Colonic mucosa (tissue), 4 donors: ENCODE data around the gene TK2. TPM values are rescaled to one million over a fixed set of nuclear protein-coding genes. Genes with fewer than 3 reads are reported as not detected.
"Not testable (repeated sequence)": the region's sequence is repeated elsewhere in the genome, so short reads cannot be mapped to it uniquely, and the experiment has no call there.

Experiments
- DNase-seq: peaks from one replicate; pipeline ENCODE4 v3.0.0-alpha.2; 2020
- H3K27ac ChIP-seq: fragments of 200-600 bp; one replicate; pipeline ENCODE4 v1.8.0; 2021
- H3K27me3 ChIP-seq: fragments of 200-600 bp; one replicate; pipeline ENCODE4 v1.8.0; 2021
- H3K36me3 ChIP-seq: fragments of 200-600 bp; one replicate; pipeline ENCODE4 v1.8.0; 2021
- H3K4me1 ChIP-seq: fragments of 200-600 bp; one replicate; pipeline ENCODE4 v1.8.0; 2021; ENCODE audit warnings: mild to moderate bottlenecking
- H3K4me3 ChIP-seq: fragments of 200-600 bp; one replicate; pipeline ENCODE4 v1.8.0; 2021
- H3K9ac ChIP-seq, 2 donors: one replicate each; pipeline ENCODE4 v1.7.0; 2013; ENCODE audit warnings: control low read depth in 2 of 2, low read depth in 2 of 2, low read length in 2 of 2
- H3K9me3 ChIP-seq: fragments of 200-600 bp; one replicate; pipeline ENCODE4 v1.8.0; 2021
- intact Hi-C: fragments of 100-400 bp; cut with DNase I; formaldehyde crosslinking; loops from one replicate; pipeline ENCODE4 v1.14.1; 2022
- total RNA-seq, 2 donors: library from RNA; stranded (reverse); fragmentation: NEBNext Ultra II Directional in 1 of 2; extraction: Animal tissue kit (Norgen Biotek cat#: 25700) in 1 of 2; gene quantifications; one replicate each; pipeline ENCODE4 v1.2.1, GENCODE V29; 2021
- TF ChIP-seq, protein P1 (sequence below): fragments of 200-600 bp; IDR thresholded peaks from one replicate; pipeline ENCODE4 v1.8.0; 2022; ENCODE audit warnings: antibody characterized with exemption, mild to moderate bottlenecking
- donor health status: healthy.
- donor health status: DM: no; HTN: no; CAD: no.
- donor health status: DM: no; HTN: no; CAD: no.

TK2 gene
- total RNA-seq, 2 donors from 2014 or later, result 11.9 to 17.0 TPM

- intact Hi-C loops, result no loop called here
- no peak for DNase-seq
- TF ChIP-seq, protein P1, sequence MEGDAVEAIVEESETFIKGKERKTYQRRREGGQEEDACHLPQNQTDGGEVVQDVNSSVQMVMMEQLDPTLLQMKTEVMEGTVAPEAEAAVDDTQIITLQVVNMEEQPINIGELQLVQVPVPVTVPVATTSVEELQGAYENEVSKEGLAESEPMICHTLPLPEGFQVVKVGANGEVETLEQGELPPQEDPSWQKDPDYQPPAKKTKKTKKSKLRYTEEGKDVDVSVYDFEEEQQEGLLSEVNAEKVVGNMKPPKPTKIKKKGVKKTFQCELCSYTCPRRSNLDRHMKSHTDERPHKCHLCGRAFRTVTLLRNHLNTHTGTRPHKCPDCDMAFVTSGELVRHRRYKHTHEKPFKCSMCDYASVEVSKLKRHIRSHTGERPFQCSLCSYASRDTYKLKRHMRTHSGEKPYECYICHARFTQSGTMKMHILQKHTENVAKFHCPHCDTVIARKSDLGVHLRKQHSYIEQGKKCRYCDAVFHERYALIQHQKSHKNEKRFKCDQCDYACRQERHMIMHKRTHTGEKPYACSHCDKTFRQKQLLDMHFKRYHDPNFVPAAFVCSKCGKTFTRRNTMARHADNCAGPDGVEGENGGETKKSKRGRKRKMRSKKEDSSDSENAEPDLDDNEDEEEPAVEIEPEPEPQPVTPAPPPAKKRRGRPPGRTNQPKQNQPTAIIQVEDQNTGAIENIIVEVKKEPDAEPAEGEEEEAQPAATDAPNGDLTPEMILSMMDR, result no peak
- Histone ChIP-seq H3K4me1 (no peaks in the 10 kb centered on the region), H3K4me3 (no peak overlapping the region), H3K27ac (no peak overlapping the region), H3K27me3 (no peaks in the 10 kb centered on the region), H3K9ac (no peak overlapping the region), H3K9me3 (no peaks in the 10 kb centered on the region), H3K36me3 (no peaks in the 10 kb centered on the region)
These were observed 47.7 kb downstream of the TK2 start for GRCh38 chr16:66502020-66502913.

DNA sequence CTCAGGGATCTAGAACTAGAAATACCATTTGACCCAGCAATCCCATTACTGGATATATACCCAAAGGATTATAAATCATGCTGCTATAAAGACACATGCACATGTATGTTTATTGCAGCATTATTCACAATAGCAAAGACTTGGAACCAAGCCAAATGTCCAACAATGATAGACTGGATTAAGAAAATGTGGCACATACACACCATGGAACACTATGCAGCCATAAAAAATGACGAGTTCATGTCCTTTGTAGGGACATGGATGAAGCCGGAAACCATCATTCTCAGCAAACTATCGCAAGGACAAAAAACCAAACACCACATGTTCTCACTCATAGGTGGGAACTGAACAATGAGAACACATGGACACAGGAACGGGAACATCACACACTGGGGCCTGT lies 48.4 kb downstream of the TK2 start:
- H3K27ac ChIP-seq, H3K4me1 ChIP-seq, intact Hi-C loops, H3K4me3 ChIP-seq, H3K27me3 ChIP-seq, DNase-seq, H3K36me3 ChIP-seq, H3K9me3 ChIP-seq, H3K9ac ChIP-seq: not testable (repeated sequence)

- H3K9me3 ChIP-seq, H3K4me1 ChIP-seq, H3K27me3 ChIP-seq, H3K4me3 ChIP-seq, intact Hi-C loops, H3K9ac ChIP-seq, H3K27ac ChIP-seq, H3K36me3 ChIP-seq, DNase-seq: not testable (repeated sequence)
These were observed 52.0 kb downstream of the TK2 start for GRCh38 chr16:66497921-66498320.

- H3K36me3 ChIP-seq, intact Hi-C loops, H3K4me1 ChIP-seq, H3K4me3 ChIP-seq, DNase-seq, H3K27ac ChIP-seq, H3K27me3 ChIP-seq, H3K9me3 ChIP-seq, H3K9ac ChIP-seq: not testable (repeated sequence)
These were observed 53.7 kb downstream of the TK2 start for GRCh38 chr16:66496226-66496625.

GRCh38 chr16:66495440-66495839 lies 54.5 kb downstream of the TK2 start:
- Histone ChIP-seq H3K9me3 (no peaks in the 10 kb centered on the region), H3K27me3 (no peaks in the 10 kb centered on the region), H3K27ac (no peak overlapping the region), H3K36me3 (no peaks in the 10 kb centered on the region), H3K9ac (no peak overlapping the region), H3K4me1 (no peaks in the 10 kb centered on the region), H3K4me3 (no peak overlapping the region)
- TF ChIP-seq, protein P1, result no peak
- DNase-seq, result no peak
- intact Hi-C loops, result no loop called here

- no peaks in the 10 kb centered on the region for H3K4me1 ChIP-seq
- no peak for DNase-seq
- H3K27ac ChIP-seq, result no peak overlapping the region
- no peaks in the 10 kb centered on the region for H3K9me3 ChIP-seq
- no peaks in the 10 kb centered on the region for H3K27me3 ChIP-seq
- H3K9ac ChIP-seq, result no peak overlapping the region
- intact Hi-C loops, result no loop called here
- H3K4me3 ChIP-seq, result no peak overlapping the region
- TF ChIP-seq, protein P1, result no peak
- H3K36me3 ChIP-seq, result no peaks in the 10 kb centered on the region
These were observed 55.0 kb downstream of the TK2 start for GRCh38 chr16:66494916-66495315.
